ENCODE measurements around the gene MYT1. TPM values are rescaled to one million over a fixed set of nuclear protein-coding genes. Genes with fewer than 3 reads are reported as not detected.

The MYT1 gene
- total and polyA plus RNA-seq, 2 of the 8 experiments (the other 6 are each of a cell fraction or from before 2014, with no cell fraction given), result 0.63 to 2.0 TPM

- Histone ChIP-seq H2BK5ac (ENCODE audit: low read depth, low read length) (no peak overlapping the region), H3K56ac (replicated peaks; ENCODE audit: insufficient read length, low read depth, low read length) (no peak overlapping the region), H2BK120ac (replicated peaks; ENCODE audit: low read depth, low read length) (no peak overlapping the region), H3K4me1 (replicated peaks in 1 of 4; ENCODE audit: control insufficient read depth in 3 of 4, insufficient read depth in 4 of 4, low read length in 3 of 4) (no peaks in the 10 kb centered on the region), H3K4me2 (ENCODE audit: insufficient read depth in 1 of 2, low read depth in 2 of 2, low read length in 2 of 2) (no peak overlapping the region), H2BK15ac (ENCODE audit: low read length) (no peak overlapping the region), H4K20me1 (replicated peaks in 1 of 2; ENCODE audit: control insufficient read depth in 1 of 2, insufficient read depth in 2 of 2, low read length in 2 of 2) (no peaks in the 10 kb centered on the region), H3K18ac (ENCODE audit: extremely low read depth, low read length) (no peak overlapping the region), H3K23ac (ENCODE audit: insufficient read length) (no peak overlapping the region), H3K36me3 (ENCODE audit: control insufficient read depth in 2 of 4, insufficient read depth in 4 of 4, low read length in 3 of 4) (no peaks in the 10 kb centered on the region), H3K27ac (ENCODE audit: low read depth, low read length) (no peak overlapping the region), H2BK12ac (ENCODE audit: low read depth, low read length) (no peak overlapping the region), H4K5ac (ENCODE audit: insufficient read length, low read depth, low read length) (no peak overlapping the region), H3K9ac (replicated peaks in 1 of 4; ENCODE audit: extremely low read depth in 1 of 4, low read depth in 3 of 4, low read length in 3 of 4) (no peak overlapping the region), H3K9me3 (ENCODE audit: insufficient read depth in 2 of 2, low read depth in 1 of 2, low read length in 1 of 2) (peaks cover 0 to 15% of the 10 kb centered on the region in 2 experiments; a peak in 1 of 4 replicates), H4K8ac (ENCODE audit: extremely low read depth, insufficient read depth, low read length) (no peak overlapping the region), H2AK5ac (ENCODE audit: low read depth, low read length) (no peak overlapping the region), H3K79me1 (ENCODE audit: low read depth, low read length) (no peaks in the 10 kb centered on the region), H4K91ac (replicated peaks; ENCODE audit: insufficient read length, low read length) (no peak overlapping the region), H3K4me3 (ENCODE audit: extremely low read depth in 1 of 4, insufficient read depth in 2 of 4, low read depth in 3 of 4, low read length in 4 of 4) (no peak overlapping the region), H3K23me2 (ENCODE audit: low read depth, low read length) (no peaks in the 10 kb centered on the region), H3K27me3 (replicated peaks in 1 of 4; ENCODE audit: control insufficient read depth in 3 of 4, extremely low read depth in 1 of 4, insufficient read depth in 3 of 4, low read length in 3 of 4) (no peaks in the 10 kb centered on the region), H3K14ac (ENCODE audit: insufficient read length) (no peak overlapping the region), H3K4ac (replicated peaks; ENCODE audit: insufficient read length, low read depth, low read length) (no peak overlapping the region), H2AFZ (ENCODE audit: low read length) (no peak overlapping the region), H3K79me2 (ENCODE audit: control insufficient read depth in 1 of 2, insufficient read depth in 2 of 2, low read length in 2 of 2) (no peaks in the 10 kb centered on the region), H2BK20ac (ENCODE audit: low read length) (no peak overlapping the region)
- WGBS, 2 experiments (ENCODE audit: extremely low coverage in 1 of 2, insufficient coverage in 1 of 2, insufficient read length in 1 of 2, insufficient replicate concordance in 2 of 2, low coverage in 1 of 2, low lambda C conversion rate in 2 of 2, missing lambda C conversion rate in 1 of 2), result 85% methylated on average over 16 of the region's 22 CpGs; no CpG with 5 or more reads in 1 of the 2 experiments
- TF ChIP-seq USF2 (IDR thresholded peaks at IDR 0.05; ENCODE audit: low read length) (no peak), SIN3A (conservative IDR thresholded peaks at IDR 0.05 in 1 of 2, IDR thresholded peaks at IDR 0.05 in 1 of 2; ENCODE audit: low read depth in 1 of 2, low read length in 2 of 2) (no peak), GABPA (IDR thresholded peaks at IDR 0.05; ENCODE audit: borderline replicate concordance, insufficient read depth, low read length) (no peak), TAF1 (IDR thresholded peaks at IDR 0.05; ENCODE audit: low read depth, low read length) (no peak), TAF7 (optimal IDR thresholded peaks at IDR 0.05; ENCODE audit: borderline replicate concordance, low read depth, low read length) (no peak), KDM1A (IDR thresholded peaks at IDR 0.05; ENCODE audit: borderline replicate concordance, low read length) (no peak), HDAC2 (IDR thresholded peaks at IDR 0.05; ENCODE audit: borderline replicate concordance in 1 of 2, low read depth in 2 of 2, low read length in 2 of 2) (no peak), POLR2AphosphoS5 (IDR thresholded peaks at IDR 0.05; ENCODE audit: low read depth, low read length) (no peak), CBX5 (IDR thresholded peaks at IDR 0.05; ENCODE audit: low read depth, low read length) (no peak)
- no peak for DNase-seq (ENCODE audit: low read depth in 1 of 2, low spot score in 2 of 2)
- CTCF ChIA-PET (ENCODE audit: partially characterized antibody), result interaction anchor here (1.2 kb wide), 1 partner anchor 27 kb away, joined by 5 read pairs; no protein-coding TSS in a partner anchor
- POLR2A ChIA-PET (ENCODE audit: partially characterized antibody), result no interaction called here
- no peak for FAIRE-seq
These were observed 66.4 kb downstream of the MYT1 start for GRCh38 chr20:64230461-64231145.

Measured in H1 (cell line).